ENCODE data around the gene SCARF1.
"Not testable (repeated sequence)": the region's sequence is repeated elsewhere in the genome, so short reads cannot be mapped to it uniquely, and the experiment has no call there.

The SCARF1 gene

GRCh38 chr17:1658100-1658499 is 12.6 kb upstream of the SCARF1 start:
- H3K4me3 ChIP-seq (ENCODE audit: low read length) = no peak overlapping the region
- no peak overlapping the region for H2AFZ ChIP-seq (ENCODE audit: low read depth, low read length)
- no peaks in the 10 kb centered on the region for H3K27me3 ChIP-seq (ENCODE audit: insufficient read depth, low read length)
- no peaks in the 10 kb centered on the region for H3K9me3 ChIP-seq (ENCODE audit: low read length)
- H3K4me1 ChIP-seq (ENCODE audit: insufficient read depth, low read length) = no peaks in the 10 kb centered on the region
- peaks cover 84% of the 10 kb centered on the region for H3K36me3 ChIP-seq (ENCODE audit: insufficient read depth, low read length)

- H2AFZ ChIP-seq (ENCODE audit: low read depth, low read length) = no peak overlapping the region
- H3K36me3 ChIP-seq (ENCODE audit: insufficient read depth, low read length) = peaks cover 80% of the 10 kb centered on the region
- H3K27me3 ChIP-seq (ENCODE audit: insufficient read depth, low read length) = no peaks in the 10 kb centered on the region
- no peak overlapping the region for H3K4me3 ChIP-seq (ENCODE audit: low read length)
- no peaks in the 10 kb centered on the region for H3K9me3 ChIP-seq (ENCODE audit: low read length)
- H3K4me1 ChIP-seq (ENCODE audit: insufficient read depth, low read length) = peaks cover 8% of the 10 kb centered on the region
Measured at GRCh38 chr17:1653735-1654134, 8.2 kb upstream of the SCARF1 start.

- not testable (repeated sequence) for H3K4me3 ChIP-seq (ENCODE audit: low read length); H3K9me3 ChIP-seq (ENCODE audit: low read length); H2AFZ ChIP-seq (ENCODE audit: low read depth, low read length); H3K27me3 ChIP-seq (ENCODE audit: insufficient read depth, low read length)
- Histone ChIP-seq H3K36me3 (ENCODE audit: insufficient read depth, low read length) (peaks cover 71% of the 10 kb centered on the region), H3K4me1 (ENCODE audit: insufficient read depth, low read length) (peaks cover 11% of the 10 kb centered on the region)
Measured at GRCh38 chr17:1652794-1653193, 7.3 kb upstream of the SCARF1 start.

DNA sequence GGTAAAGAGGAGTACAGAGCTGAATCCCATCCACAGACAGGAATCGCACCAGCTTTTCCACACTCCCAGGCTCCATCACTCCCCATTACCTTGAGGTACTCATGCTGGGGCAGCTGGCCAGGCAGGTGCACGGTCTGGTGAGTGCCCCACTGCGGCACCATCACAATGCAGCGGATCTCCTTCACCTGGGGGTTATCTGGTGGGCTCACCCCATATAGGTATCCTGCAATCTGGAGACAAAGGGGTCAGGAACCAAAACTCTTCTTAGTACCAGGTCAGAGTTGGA is 6.0 kb upstream of the SCARF1 start:
- Histone ChIP-seq H3K4me3 (ENCODE audit: low read length) (no peak overlapping the region), H3K27me3 (ENCODE audit: insufficient read depth, low read length) (no peaks in the 10 kb centered on the region), H2AFZ (ENCODE audit: low read depth, low read length) (no peak overlapping the region), H3K9me3 (ENCODE audit: low read length) (no peaks in the 10 kb centered on the region), H3K4me1 (ENCODE audit: insufficient read depth, low read length) (peaks cover 11% of the 10 kb centered on the region), H3K36me3 (ENCODE audit: insufficient read depth, low read length) (peaks cover 63% of the 10 kb centered on the region)

DNA sequence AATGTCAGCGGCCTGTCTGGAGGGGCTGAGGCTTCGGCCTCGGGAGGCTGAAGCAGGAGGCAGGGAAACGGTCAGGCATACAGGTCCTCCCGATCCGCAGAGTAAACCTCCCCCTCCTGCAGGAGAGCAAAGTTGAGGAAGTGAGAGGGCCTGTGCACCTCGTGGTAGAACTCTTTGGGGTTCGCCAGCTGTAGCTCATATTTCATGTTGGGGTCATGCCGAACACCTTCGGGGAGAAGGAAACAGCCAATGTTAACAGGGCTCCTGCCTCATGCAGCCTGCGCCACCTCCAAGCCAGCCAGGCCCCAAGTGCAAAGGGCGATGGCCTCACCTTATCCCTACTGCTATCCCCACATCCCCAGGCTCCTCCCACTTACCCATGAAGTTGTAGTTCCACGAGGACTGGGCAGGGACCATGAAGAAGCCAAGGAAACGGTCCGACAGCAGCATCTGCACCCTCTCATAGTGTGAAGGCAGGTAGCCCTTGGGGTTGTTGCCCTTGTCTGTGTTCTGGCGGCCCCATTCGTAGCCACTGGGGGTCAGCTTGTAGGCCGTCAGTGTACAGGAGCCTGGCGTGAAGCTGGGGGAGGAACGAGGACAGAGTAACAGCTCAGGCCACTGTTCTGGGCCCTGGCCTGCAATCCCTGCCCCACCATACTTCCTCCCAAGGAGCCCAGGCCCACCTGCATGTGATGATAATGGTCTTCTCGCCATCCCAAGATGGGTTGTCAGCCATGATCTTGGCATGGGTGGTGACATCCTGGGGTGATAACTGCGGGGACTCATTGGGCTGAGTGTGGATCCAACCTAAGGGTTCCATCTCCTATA is 5.4 kb upstream of the SCARF1 start:
- Histone ChIP-seq H3K4me3 (ENCODE audit: low read length) (no peak overlapping the region), H3K4me1 (ENCODE audit: insufficient read depth, low read length) (peaks cover 12% of the 10 kb centered on the region), H3K9me3 (ENCODE audit: low read length) (no peaks in the 10 kb centered on the region), H2AFZ (ENCODE audit: low read depth, low read length) (no peak overlapping the region), H3K36me3 (ENCODE audit: insufficient read depth, low read length) (peaks cover 58% of the 10 kb centered on the region), H3K27me3 (ENCODE audit: insufficient read depth, low read length) (no peaks in the 10 kb centered on the region)

DNA sequence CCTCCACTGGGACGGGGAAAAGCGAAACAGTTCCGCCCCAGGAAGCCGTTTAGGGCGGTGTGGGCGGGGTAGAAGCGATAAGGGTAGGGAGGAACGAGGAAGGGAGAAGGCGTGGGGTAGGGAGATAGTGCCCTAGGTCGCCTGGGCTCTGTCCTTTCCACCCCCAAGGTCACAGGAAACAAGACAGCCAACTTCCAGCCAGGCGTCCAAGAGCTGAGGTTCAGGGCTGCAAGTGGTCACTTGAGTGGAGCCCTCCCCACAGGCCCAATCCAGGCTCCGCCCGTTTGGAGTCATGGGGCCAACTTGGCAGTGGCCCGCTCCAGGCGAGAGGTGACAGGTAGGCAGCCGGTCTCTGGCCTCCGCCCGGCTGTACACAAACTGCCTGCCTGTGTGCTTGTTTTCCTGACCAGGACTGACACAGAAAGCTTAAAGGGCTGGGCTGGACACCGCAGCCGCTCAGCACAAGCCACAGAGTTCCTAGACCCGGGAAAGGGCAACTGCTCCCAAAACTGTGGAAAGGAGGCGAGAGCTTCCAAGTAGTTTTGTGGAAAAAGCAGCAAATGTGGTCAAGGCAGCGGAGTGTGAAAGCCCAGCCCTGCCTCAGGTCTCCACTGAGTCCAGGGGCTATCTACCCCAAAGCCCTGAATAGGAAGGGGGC is 4.4 kb upstream of the SCARF1 start, which contains the start of gene RILP:
Gene RILP, minus strand, starts transcription at position 23 of the 658 bp plus-strand sequence. CDS start 62 bp downstream, outside the sequence.
- peaks cover 21% of the 10 kb centered on the region for H3K4me1 ChIP-seq (ENCODE audit: insufficient read depth, low read length)
- H3K36me3 ChIP-seq (ENCODE audit: insufficient read depth, low read length) = peaks cover 51% of the 10 kb centered on the region
- no peaks in the 10 kb centered on the region for H3K9me3 ChIP-seq (ENCODE audit: low read length)
- peak within 1 kb of the TSS; percentile 24 for H2AFZ ChIP-seq (ENCODE audit: low read depth, low read length)
- no peaks in the 10 kb centered on the region for H3K27me3 ChIP-seq (ENCODE audit: insufficient read depth, low read length)
- peak within 1 kb of the TSS; percentile 42 for H3K4me3 ChIP-seq (ENCODE audit: low read length)

GRCh38 chr17:1648963-1649843 is 3.7 kb upstream of the SCARF1 start:
- H3K27me3 ChIP-seq (ENCODE audit: insufficient read depth, low read length) = no peaks in the 10 kb centered on the region
- peaks cover 21% of the 10 kb centered on the region for H3K4me1 ChIP-seq (ENCODE audit: insufficient read depth, low read length)
- H3K9me3 ChIP-seq (ENCODE audit: low read length) = no peaks in the 10 kb centered on the region
- peaks cover 44% of the 10 kb centered on the region for H3K36me3 ChIP-seq (ENCODE audit: insufficient read depth, low read length)
- H3K4me3 ChIP-seq (ENCODE audit: low read length) = peak overlapping the region; percentile 42
- peak overlapping the region; percentile 24 for H2AFZ ChIP-seq (ENCODE audit: low read depth, low read length)

DNA sequence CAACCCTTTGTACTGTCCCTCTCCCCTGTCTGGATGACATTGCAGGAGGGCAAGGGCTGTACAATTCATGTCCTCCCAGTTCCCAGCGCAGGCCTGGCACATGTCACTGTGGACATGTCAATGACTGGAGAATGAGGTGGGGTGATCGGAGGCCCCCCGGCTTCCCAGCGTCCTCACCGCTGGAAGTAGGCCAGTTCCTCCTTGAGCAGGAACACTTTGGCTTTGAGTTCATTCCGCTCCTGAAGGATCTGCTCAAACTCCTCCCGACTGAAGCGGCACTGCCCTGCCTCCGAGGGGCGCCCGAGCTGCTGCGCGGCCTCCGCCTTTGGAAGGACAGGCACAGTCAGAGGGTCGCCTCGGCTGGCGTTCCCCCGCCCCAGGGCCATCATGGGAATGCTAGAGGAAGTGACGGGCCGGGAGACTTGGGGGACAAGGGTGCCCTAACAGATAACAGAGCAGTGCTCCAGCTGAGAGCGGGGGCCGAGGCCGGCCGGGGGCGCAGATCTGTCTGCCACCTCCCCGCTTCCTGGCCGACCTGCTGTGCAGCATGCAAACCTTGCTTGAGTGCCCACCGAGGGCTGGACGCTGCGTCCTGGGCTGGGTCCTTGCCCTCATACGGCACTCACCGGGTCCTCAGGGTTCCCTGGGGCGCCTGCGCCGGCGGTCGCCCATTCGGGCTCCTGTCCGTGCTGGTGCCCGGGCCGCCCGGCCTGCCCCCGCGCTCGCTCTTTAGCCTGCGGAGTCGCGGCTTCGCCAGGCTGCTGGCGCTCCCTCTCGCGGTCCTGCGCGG is 2.8 kb upstream of the SCARF1 start:
- H3K9me3 ChIP-seq (ENCODE audit: low read length) = no peaks in the 10 kb centered on the region
- H3K36me3 ChIP-seq (ENCODE audit: insufficient read depth, low read length) = peaks cover 36% of the 10 kb centered on the region
- peak overlapping the region; percentile 24 for H2AFZ ChIP-seq (ENCODE audit: low read depth, low read length)
- H3K27me3 ChIP-seq (ENCODE audit: insufficient read depth, low read length) = no peaks in the 10 kb centered on the region
- peak overlapping the region; percentile 33 for H3K4me3 ChIP-seq (ENCODE audit: low read length)
- peaks cover 21% of the 10 kb centered on the region for H3K4me1 ChIP-seq (ENCODE audit: insufficient read depth, low read length)

GRCh38 chr17:1647802-1648171 is 2.3 kb upstream of the SCARF1 start:
- Histone ChIP-seq H3K36me3 (ENCODE audit: insufficient read depth, low read length) (peaks cover 30% of the 10 kb centered on the region), H3K27me3 (ENCODE audit: insufficient read depth, low read length) (no peaks in the 10 kb centered on the region), H3K4me3 (ENCODE audit: low read length) (no peak overlapping the region), H3K9me3 (ENCODE audit: low read length) (no peaks in the 10 kb centered on the region), H3K4me1 (ENCODE audit: insufficient read depth, low read length) (peaks cover 21% of the 10 kb centered on the region), H2AFZ (ENCODE audit: low read depth, low read length) (no peak overlapping the region)

- Histone ChIP-seq H2AFZ (ENCODE audit: low read depth, low read length) (no peak overlapping the region), H3K27me3 (ENCODE audit: insufficient read depth, low read length) (no peaks in the 10 kb centered on the region), H3K9me3 (ENCODE audit: low read length) (no peaks in the 10 kb centered on the region), H3K4me3 (ENCODE audit: low read length) (no peak overlapping the region), H3K36me3 (ENCODE audit: insufficient read depth, low read length) (peaks cover 16% of the 10 kb centered on the region), H3K4me1 (ENCODE audit: insufficient read depth, low read length) (peaks cover 21% of the 10 kb centered on the region)
Measured at GRCh38 chr17:1646199-1646875, 805 bp upstream of the SCARF1 start.

DNA sequence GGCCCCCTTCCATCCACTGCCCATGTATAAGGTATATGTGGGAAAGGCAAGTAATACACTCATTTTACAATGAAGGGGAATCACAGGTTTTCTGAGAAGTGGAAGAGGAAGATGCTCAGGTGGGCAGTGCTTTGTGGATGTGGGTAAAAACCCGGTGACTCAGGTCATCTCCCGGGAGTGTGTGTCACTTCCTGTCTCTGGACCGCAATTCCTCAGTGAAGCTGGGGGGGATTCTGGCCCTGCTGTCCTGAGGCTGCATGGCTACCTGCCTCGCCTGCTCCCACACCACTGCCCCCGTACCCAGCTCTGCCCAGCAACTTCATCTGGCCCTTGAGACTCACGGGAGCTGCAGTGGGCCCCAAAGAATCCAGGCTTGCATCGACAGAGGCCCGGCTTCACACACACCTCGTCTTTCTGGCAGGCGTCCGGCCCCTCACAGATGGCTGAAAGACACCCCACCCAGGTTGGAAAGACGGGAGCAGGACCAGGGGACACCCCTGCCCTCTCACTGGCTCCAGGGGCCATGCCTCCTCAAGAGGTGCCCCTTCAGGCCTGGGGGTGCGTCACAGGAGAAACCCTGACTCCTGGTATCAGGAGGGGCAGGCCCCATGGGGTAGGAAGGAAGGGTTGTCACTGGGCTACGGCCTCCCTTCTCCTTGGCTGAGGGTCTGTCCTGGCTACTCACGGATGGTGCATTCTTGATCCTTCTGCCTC is 882 bp downstream of the SCARF1 start:
- no peak overlapping the region for H2AFZ ChIP-seq (ENCODE audit: low read depth, low read length)
- H3K9me3 ChIP-seq (ENCODE audit: low read length) = no peaks in the 10 kb centered on the region
- peaks cover 21% of the 10 kb centered on the region for H3K4me1 ChIP-seq (ENCODE audit: insufficient read depth, low read length)
- H3K4me3 ChIP-seq (ENCODE audit: low read length) = no peak overlapping the region
- no peaks in the 10 kb centered on the region for H3K27me3 ChIP-seq (ENCODE audit: insufficient read depth, low read length)
- H3K36me3 ChIP-seq (ENCODE audit: insufficient read depth, low read length) = no peaks in the 10 kb centered on the region

Measured in neuron (in vitro differentiated cells).